ENCODE measurements around the gene ELMO1. TPM values are rescaled to one million over a fixed set of nuclear protein-coding genes. Genes with fewer than 3 reads are reported as not detected.

Gene ELMO1
- total and polyA plus RNA-seq, 2 donors from 2014 or later = 6.0 to 35.4 TPM

- Histone ChIP-seq H3K9ac (ENCODE audit: low read length in 3 of 3) (no peak overlapping the region), H3K36me3 (ENCODE audit: control insufficient read depth in 2 of 3, insufficient read depth in 3 of 3, low read length in 3 of 3) (no peaks in the 10 kb centered on the region), H3K4me1 (ENCODE audit: control insufficient read depth in 2 of 3, insufficient read depth in 2 of 3, low read depth in 1 of 3, low read length in 3 of 3) (peaks cover 0 to 1% (median 0%) of the 10 kb centered on the region in 3 donors), H3K27me3 (ENCODE audit: control insufficient read depth, insufficient read depth, low read length) (no peaks in the 10 kb centered on the region), H3K9me3 (ENCODE audit: control insufficient read depth in 2 of 3, insufficient read depth in 1 of 3, low read length in 3 of 3) (no peaks in the 10 kb centered on the region), H3K27ac (ENCODE audit: low read depth in 2 of 2, low read length in 2 of 2) (no peak overlapping the region), H3K4me3 (ENCODE audit: low read length in 3 of 3) (no peak overlapping the region)
- FAIRE-seq = no peak
- peak in 2 of 5 donors; percentile 24 to 32 for DNase-seq
- no peak for TF ChIP-seq CTCF (IDR thresholded peaks at IDR 0.05; ENCODE audit: borderline replicate concordance, extremely low read depth, insufficient read depth)
- intact Hi-C loops (cut with DNase I) = no loop called here
Observed at GRCh38 chr7:37359662-37360444, 88.8 kb downstream of the ELMO1 start.

- no peak for TF ChIP-seq CTCF (IDR thresholded peaks at IDR 0.05; ENCODE audit: borderline replicate concordance, extremely low read depth, insufficient read depth)
Observed at GRCh38 chr7:37359180-37359579, 89.5 kb downstream of the ELMO1 start.

GRCh38 chr7:37357637-37357996, 91.0 kb downstream of the ELMO1 start:
- intact Hi-C loops (cut with DNase I) = no loop called here
- no peak overlapping the region for H3K27ac ChIP-seq (ENCODE audit: low read depth in 2 of 2, low read length in 2 of 2)
- no peaks in the 10 kb centered on the region for H3K27me3 ChIP-seq (ENCODE audit: control insufficient read depth, insufficient read depth, low read length)
- no peak overlapping the region for H3K4me3 ChIP-seq (ENCODE audit: low read length in 3 of 3)
- H3K9me3 ChIP-seq (ENCODE audit: control insufficient read depth in 2 of 3, insufficient read depth in 1 of 3, low read length in 3 of 3) = no peaks in the 10 kb centered on the region
- no peak for TF ChIP-seq CTCF (IDR thresholded peaks at IDR 0.05; ENCODE audit: borderline replicate concordance, extremely low read depth, insufficient read depth)
- FAIRE-seq (no peak), DNase-seq (no peak)
- no peak overlapping the region for H3K9ac ChIP-seq (ENCODE audit: low read length in 3 of 3)
- H3K36me3 ChIP-seq (ENCODE audit: control insufficient read depth in 2 of 3, insufficient read depth in 3 of 3, low read length in 3 of 3) = no peaks in the 10 kb centered on the region
- peaks cover 0 to 5% (median 0%) of the 10 kb centered on the region in 3 donors for H3K4me1 ChIP-seq (ENCODE audit: control insufficient read depth in 2 of 3, insufficient read depth in 2 of 3, low read depth in 1 of 3, low read length in 3 of 3)

More at GRCh38 chr7:37359180-37359579, 89.5 kb downstream of the ELMO1 start:
- H3K9me3 ChIP-seq (ENCODE audit: control insufficient read depth in 2 of 3, insufficient read depth in 1 of 3, low read length in 3 of 3) = no peaks in the 10 kb centered on the region
- H3K4me3 ChIP-seq (ENCODE audit: low read length in 3 of 3) = no peak overlapping the region
- no peaks in the 10 kb centered on the region for H3K36me3 ChIP-seq (ENCODE audit: control insufficient read depth in 2 of 3, insufficient read depth in 3 of 3, low read length in 3 of 3)
- no peak for FAIRE-seq
- no peak overlapping the region for H3K9ac ChIP-seq (ENCODE audit: low read length in 3 of 3)
- intact Hi-C loops (cut with DNase I) = no loop called here
- peaks cover 0 to 2% (median 0%) of the 10 kb centered on the region in 3 donors for H3K4me1 ChIP-seq (ENCODE audit: control insufficient read depth in 2 of 3, insufficient read depth in 2 of 3, low read depth in 1 of 3, low read length in 3 of 3)
- DNase-seq = no peak
- no peak overlapping the region for H3K27ac ChIP-seq (ENCODE audit: low read depth in 2 of 2, low read length in 2 of 2)
- no peaks in the 10 kb centered on the region for H3K27me3 ChIP-seq (ENCODE audit: control insufficient read depth, insufficient read depth, low read length)

Data from kidney (tissue), 14 donors.